HG02870 (cell line): ENCODE data around the gene MAP7.

ENCODE experiments used
- ATAC-seq: cut with Tn5 transposase; IDR thresholded peaks from one replicate; pipeline ENCODE4 v1.9.1; 2021; ENCODE audit warnings: mild to moderate bottlenecking, moderate library complexity; ENCODE audit not compliant: unreplicated experiment

Gene MAP7

GRCh38 chr6:136345145-136345544 is 205.1 kb downstream of the MAP7 start:
- no peak for ATAC-seq

GRCh38 chr6:136344420-136344819 is 205.8 kb downstream of the MAP7 start:
- ATAC-seq = no peak

- no peak for ATAC-seq
These were observed 206.5 kb downstream of the MAP7 start for GRCh38 chr6:136343700-136344099.

GRCh38 chr6:136343275-136343674 is 206.9 kb downstream of the MAP7 start:
- no peak for ATAC-seq

- ATAC-seq = no peak
These were observed 208.3 kb downstream of the MAP7 start for GRCh38 chr6:136341967-136342366.

GRCh38 chr6:136341367-136341766 is 208.9 kb downstream of the MAP7 start:
- ATAC-seq = no peak

GRCh38 chr6:136338486-136338885 is 211.7 kb downstream of the MAP7 start:
- no peak for ATAC-seq

GRCh38 chr6:136337606-136338005 is 212.6 kb downstream of the MAP7 start:
- no peak for ATAC-seq

- ATAC-seq = no peak
These were observed 213.1 kb downstream of the MAP7 start for GRCh38 chr6:136337121-136337520.

- ATAC-seq = no peak
These were observed 214.4 kb downstream of the MAP7 start for GRCh38 chr6:136335736-136336363.

- ATAC-seq = no peak
These were observed 215.4 kb downstream of the MAP7 start for GRCh38 chr6:136334853-136335252.

- no peak for ATAC-seq
These were observed 215.8 kb downstream of the MAP7 start for GRCh38 chr6:136334465-136334846.

- ATAC-seq = no peak
These were observed 216.3 kb downstream of the MAP7 start for GRCh38 chr6:136333824-136334464.

- no peak for ATAC-seq
These were observed 218.8 kb downstream of the MAP7 start for GRCh38 chr6:136331461-136331860.

GRCh38 chr6:136330634-136331033 is 219.6 kb downstream of the MAP7 start:
- ATAC-seq = no peak

GRCh38 chr6:136326038-136326553 is 224.1 kb downstream of the MAP7 start:
- no peak for ATAC-seq

GRCh38 chr6:136324686-136325380 is 225.4 kb downstream of the MAP7 start:
- ATAC-seq = no peak

GRCh38 chr6:136323431-136324112 is 226.7 kb downstream of the MAP7 start:
- ATAC-seq = no peak

- ATAC-seq = no peak
These were observed 230.5 kb downstream of the MAP7 start for GRCh38 chr6:136319732-136320131.

GRCh38 chr6:136318676-136319075 is 231.5 kb downstream of the MAP7 start:
- ATAC-seq = no peak

GRCh38 chr6:136317971-136318370 is 232.3 kb downstream of the MAP7 start:
- no peak for ATAC-seq
